A673 (cell line): ENCODE results near the gene NEO1.

ENCODE experiments used
- CTCF ChIP-seq: fragments of 300-800, 200-600 bp; sonication (generic); conservative IDR thresholded peaks from 2 replicates; pipeline ENCODE4 v1.5.1; 2017; ENCODE audit warnings: low read depth, mild to moderate bottlenecking, antibody characterized with exemption, low read length, moderate library complexity, mixed read lengths
- EZH2 ChIP-seq: fragments of 200-600 bp; sonication (generic); IDR thresholded peaks from 2 replicates; pipeline ENCODE4 v1.6.1; 2017; ENCODE audit warnings: borderline replicate concordance, low read depth, mild to moderate bottlenecking, mixed read lengths, antibody characterized with exemption, low read length; ENCODE audit not compliant: poor library complexity, severe bottlenecking

GRCh38 chr15:73200339-73200738, 148.1 kb downstream of the NEO1 start:
- no peak for TF ChIP-seq CTCF
- no peak for TF ChIP-seq EZH2
